ENCODE data around the gene SLC17A6.

SLC17A6 gene

DNA sequence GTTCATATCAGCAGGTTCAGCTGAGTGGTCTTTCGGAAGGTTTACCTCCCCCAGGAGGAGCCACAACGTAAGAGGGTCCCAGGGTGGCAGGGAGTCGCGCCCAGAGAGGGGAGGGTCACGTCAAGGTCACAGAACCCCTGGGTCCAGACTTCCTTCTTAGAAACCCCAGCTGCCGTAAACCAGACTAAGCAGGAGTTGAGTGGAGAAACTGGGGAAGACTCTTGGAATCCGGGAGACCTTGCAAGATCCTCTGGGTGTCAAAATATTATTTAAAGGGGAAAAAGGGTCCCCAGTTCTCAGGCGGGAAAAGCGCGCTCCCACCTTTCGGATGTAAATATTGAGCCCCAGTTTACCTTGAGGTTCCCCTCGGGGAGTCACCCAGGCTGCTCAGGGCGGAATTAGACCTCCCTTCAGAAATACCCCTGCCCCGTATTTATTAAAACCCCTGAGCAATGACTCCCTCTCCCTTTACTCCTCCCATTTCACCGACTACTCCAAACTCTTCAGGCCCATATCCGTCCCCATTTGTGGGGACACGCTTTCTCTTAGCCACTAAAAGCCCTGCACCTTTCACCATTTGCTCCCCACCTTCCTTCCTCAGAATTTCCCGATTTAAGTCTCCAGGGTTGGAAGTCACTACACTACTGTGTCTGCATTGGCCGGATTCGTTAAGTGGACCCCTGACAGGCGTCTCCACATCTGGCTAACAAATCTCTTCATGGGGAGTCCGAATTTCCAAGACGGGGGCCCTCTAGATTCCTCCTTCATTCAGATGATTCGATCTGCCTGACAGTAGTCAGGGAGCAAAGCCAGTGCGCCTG lies 4.2 kb downstream of the SLC17A6 start:
- Histone ChIP-seq H3K27me3 (ENCODE audit: control insufficient read depth, insufficient read depth, low read length, poor library complexity, severe bottlenecking) (peaks cover 85% of the 10 kb centered on the region), H3K4me1 (ENCODE audit: control insufficient read depth, insufficient read depth, low read length) (peaks cover 25% of the 10 kb centered on the region), H3K4me3 (ENCODE audit: insufficient read depth, low read depth, low read length) (no peak overlapping the region), H3K36me3 (ENCODE audit: control insufficient read depth, insufficient read depth, low read length) (no peaks in the 10 kb centered on the region), H3K9me3 (ENCODE audit: control insufficient read depth, low read length) (no peaks in the 10 kb centered on the region), H3K27ac (ENCODE audit: insufficient read depth, low read depth, low read length, poor library complexity, severe bottlenecking) (no peak overlapping the region)
- WGBS, 2 experiments: 16 to 17% methylated on average over 24 to 25 of the region's 25 CpGs

DNA sequence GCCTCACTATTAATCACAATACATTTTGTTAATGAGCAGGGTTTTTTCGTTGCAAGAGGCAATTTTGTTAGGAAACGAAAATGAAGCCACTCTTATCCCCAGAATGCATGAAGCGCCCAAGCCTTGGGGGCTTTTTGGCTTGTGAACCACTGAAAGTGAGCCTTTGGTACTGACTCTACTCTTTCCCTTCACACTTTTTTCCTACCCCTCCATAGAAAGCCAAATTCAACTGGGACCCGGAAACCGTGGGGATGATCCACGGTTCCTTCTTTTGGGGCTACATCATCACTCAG lies 4.8 kb downstream of the SLC17A6 start:
- 2 to 5% methylated on average over 6 of the region's 6 CpGs for WGBS, 2 experiments
- Histone ChIP-seq H3K27me3 (ENCODE audit: control insufficient read depth, insufficient read depth, low read length, poor library complexity, severe bottlenecking) (peaks cover 79% of the 10 kb centered on the region), H3K4me1 (ENCODE audit: control insufficient read depth, insufficient read depth, low read length) (peaks cover 25% of the 10 kb centered on the region), H3K36me3 (ENCODE audit: control insufficient read depth, insufficient read depth, low read length) (no peaks in the 10 kb centered on the region), H3K27ac (ENCODE audit: insufficient read depth, low read depth, low read length, poor library complexity, severe bottlenecking) (no peak overlapping the region), H3K9me3 (ENCODE audit: control insufficient read depth, low read length) (no peaks in the 10 kb centered on the region), H3K4me3 (ENCODE audit: insufficient read depth, low read depth, low read length) (no peak overlapping the region)

DNA sequence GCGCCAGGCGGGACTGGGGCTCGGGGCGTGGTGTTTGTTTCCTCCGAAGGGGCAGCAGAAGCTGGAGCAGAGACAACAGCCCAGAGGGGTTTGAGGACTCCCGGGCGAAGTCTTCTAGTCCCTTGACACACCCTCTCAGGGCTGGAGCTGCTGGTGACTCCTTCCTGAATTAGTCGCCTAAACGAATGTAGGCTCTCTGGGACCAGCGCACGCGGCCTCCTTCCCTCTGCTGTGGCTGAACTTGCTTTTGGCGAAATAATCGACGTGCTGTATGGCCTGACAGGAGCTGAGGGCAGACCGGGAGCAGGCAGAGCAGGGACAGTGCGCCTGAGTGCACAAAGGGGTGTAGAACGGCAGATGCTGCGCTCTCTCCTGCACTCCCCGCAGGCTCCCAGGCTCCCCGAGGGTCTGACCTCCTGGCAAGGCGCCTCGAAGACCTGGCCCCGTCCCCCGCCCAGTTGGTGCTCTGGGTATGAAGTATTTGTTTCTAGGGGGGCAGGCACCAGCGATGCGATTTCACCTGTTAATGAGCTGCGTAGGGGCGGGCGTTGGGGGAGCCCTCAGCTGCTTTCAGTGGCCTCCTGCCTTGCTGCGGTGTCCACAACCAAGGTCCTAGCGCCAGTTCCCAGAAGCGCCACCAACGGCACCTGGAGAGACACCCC lies 5.3 kb downstream of the SLC17A6 start:
- peak overlapping the region; percentile 22 for H3K4me3 ChIP-seq (ENCODE audit: insufficient read depth, low read depth, low read length)
- no peaks in the 10 kb centered on the region for H3K36me3 ChIP-seq (ENCODE audit: control insufficient read depth, insufficient read depth, low read length)
- peaks cover 25% of the 10 kb centered on the region for H3K4me1 ChIP-seq (ENCODE audit: control insufficient read depth, insufficient read depth, low read length)
- H3K27ac ChIP-seq (ENCODE audit: insufficient read depth, low read depth, low read length, poor library complexity, severe bottlenecking): no peak overlapping the region
- H3K9me3 ChIP-seq (ENCODE audit: control insufficient read depth, low read length): no peaks in the 10 kb centered on the region
- WGBS, 2 experiments: 3% methylated on average over 34 of the region's 34 CpGs
- peaks cover 74% of the 10 kb centered on the region for H3K27me3 ChIP-seq (ENCODE audit: control insufficient read depth, insufficient read depth, low read length, poor library complexity, severe bottlenecking)

DNA sequence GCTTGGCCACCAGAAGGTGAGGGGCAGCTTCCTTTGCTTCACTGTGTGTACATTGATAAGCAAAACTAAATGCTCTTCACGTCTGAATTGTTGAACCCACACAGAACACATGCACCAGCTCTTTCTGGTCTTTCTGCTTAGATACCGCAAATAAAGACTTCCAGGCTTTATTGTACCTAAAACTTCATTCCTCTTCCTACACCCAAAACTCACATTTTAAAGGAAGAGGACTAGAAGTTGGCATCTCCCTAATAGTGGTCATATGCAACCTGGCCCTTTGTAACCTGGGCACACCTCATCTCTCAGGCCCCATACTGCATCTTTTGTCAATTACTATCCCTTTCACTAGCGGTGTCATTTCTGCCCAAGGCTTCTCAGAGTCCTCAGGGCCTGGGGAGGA lies 5.9 kb downstream of the SLC17A6 start:
- H3K4me3 ChIP-seq (ENCODE audit: insufficient read depth, low read depth, low read length): no peak overlapping the region
- H3K27me3 ChIP-seq (ENCODE audit: control insufficient read depth, insufficient read depth, low read length, poor library complexity, severe bottlenecking): peaks cover 68% of the 10 kb centered on the region
- H3K36me3 ChIP-seq (ENCODE audit: control insufficient read depth, insufficient read depth, low read length): no peaks in the 10 kb centered on the region
- 19 to 33% methylated on average over 3 of the region's 3 CpGs for WGBS, 2 experiments
- no peak overlapping the region for H3K27ac ChIP-seq (ENCODE audit: insufficient read depth, low read depth, low read length, poor library complexity, severe bottlenecking)
- H3K4me1 ChIP-seq (ENCODE audit: control insufficient read depth, insufficient read depth, low read length): peaks cover 25% of the 10 kb centered on the region
- H3K9me3 ChIP-seq (ENCODE audit: control insufficient read depth, low read length): no peaks in the 10 kb centered on the region

DNA sequence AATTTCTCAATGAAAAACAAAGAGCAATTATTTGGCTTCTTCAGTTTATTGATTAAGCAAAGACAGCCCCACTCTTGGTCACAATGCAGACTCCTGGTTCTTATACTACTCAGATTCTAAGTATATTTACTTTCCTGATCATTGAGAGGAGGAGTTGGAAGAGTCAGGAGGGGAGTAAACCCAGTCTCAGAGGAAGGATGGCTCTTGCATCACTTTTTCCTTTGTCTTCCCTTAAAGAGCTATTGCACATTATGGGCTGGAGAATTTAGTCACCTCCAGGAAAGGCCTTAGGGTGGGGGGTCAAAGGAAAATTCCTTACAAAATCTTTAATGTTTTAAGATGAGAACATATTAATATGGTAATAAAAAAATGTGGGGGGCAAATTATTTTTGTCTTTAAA lies 8.1 kb downstream of the SLC17A6 start:
- Histone ChIP-seq H3K27me3 (ENCODE audit: control insufficient read depth, insufficient read depth, low read length, poor library complexity, severe bottlenecking) (peaks cover 46% of the 10 kb centered on the region), H3K27ac (ENCODE audit: insufficient read depth, low read depth, low read length, poor library complexity, severe bottlenecking) (no peak overlapping the region), H3K4me3 (ENCODE audit: insufficient read depth, low read depth, low read length) (no peak overlapping the region), H3K9me3 (ENCODE audit: control insufficient read depth, low read length) (no peaks in the 10 kb centered on the region), H3K4me1 (ENCODE audit: control insufficient read depth, insufficient read depth, low read length) (peaks cover 16% of the 10 kb centered on the region), H3K36me3 (ENCODE audit: control insufficient read depth, insufficient read depth, low read length) (no peaks in the 10 kb centered on the region)

DNA sequence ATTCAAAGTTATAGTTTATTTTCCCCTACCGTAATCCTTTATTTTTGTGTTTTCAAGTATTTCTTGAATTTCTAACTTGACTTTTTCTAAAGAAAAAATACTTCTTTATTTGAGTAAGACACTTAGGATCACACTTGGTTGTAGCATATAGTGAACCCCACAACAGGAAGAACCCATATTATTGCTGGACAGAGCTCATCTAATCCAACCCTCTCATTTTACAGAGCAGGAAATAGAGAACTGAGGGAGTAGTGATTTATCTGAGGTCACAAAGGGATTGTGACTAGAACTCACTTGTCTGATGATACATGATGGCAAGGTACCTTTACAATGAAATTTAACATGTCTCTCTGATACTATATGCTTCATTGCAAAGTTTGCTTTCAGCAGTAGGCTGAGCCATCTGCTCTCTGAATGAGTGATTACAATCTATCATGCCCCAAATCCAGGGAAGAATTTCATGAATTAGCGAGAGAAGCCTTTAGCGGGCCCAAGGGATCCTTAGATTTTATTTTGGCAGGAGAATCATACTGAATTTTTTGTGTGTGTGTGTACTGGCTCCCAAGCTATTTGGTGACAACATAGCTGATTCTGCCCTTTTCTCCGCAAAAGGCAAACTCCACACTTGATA lies 9.8 kb downstream of the SLC17A6 start:
- H3K27ac ChIP-seq (ENCODE audit: insufficient read depth, low read depth, low read length, poor library complexity, severe bottlenecking): no peak overlapping the region
- peaks cover 11% of the 10 kb centered on the region for H3K4me1 ChIP-seq (ENCODE audit: control insufficient read depth, insufficient read depth, low read length)
- peaks cover 29% of the 10 kb centered on the region for H3K27me3 ChIP-seq (ENCODE audit: control insufficient read depth, insufficient read depth, low read length, poor library complexity, severe bottlenecking)
- H3K9me3 ChIP-seq (ENCODE audit: control insufficient read depth, low read length): no peaks in the 10 kb centered on the region
- no peak overlapping the region for H3K4me3 ChIP-seq (ENCODE audit: insufficient read depth, low read depth, low read length)
- no peaks in the 10 kb centered on the region for H3K36me3 ChIP-seq (ENCODE audit: control insufficient read depth, insufficient read depth, low read length)
- WGBS, 2 experiments: 88 to 97% methylated on average over 3 of the region's 4 CpGs

DNA sequence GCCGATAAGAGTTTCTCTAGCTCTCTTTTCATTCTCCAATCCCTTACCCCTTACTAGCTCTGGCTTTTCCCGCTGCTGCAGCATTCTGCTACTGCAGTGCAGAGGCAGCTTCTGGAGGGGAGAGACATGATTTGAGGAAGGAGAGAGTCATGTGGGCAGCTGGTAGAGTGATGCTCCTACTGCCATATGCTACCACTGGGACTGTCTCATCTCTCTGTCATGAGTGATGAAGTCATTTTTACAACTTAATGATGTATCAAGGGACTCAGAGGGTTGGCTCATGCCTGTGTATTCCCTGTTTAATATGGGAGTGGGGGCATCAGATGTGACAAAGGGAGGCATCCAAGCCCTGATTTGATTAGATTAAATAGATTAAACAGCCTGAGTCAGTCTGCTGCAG lies 11.3 kb downstream of the SLC17A6 start:
- no peak overlapping the region for H3K27ac ChIP-seq (ENCODE audit: insufficient read depth, low read depth, low read length, poor library complexity, severe bottlenecking)
- H3K4me1 ChIP-seq (ENCODE audit: control insufficient read depth, insufficient read depth, low read length): no peaks in the 10 kb centered on the region
- 67 to 80% methylated on average over 1 of the region's 2 CpGs for WGBS, 2 experiments
- H3K36me3 ChIP-seq (ENCODE audit: control insufficient read depth, insufficient read depth, low read length): no peaks in the 10 kb centered on the region
- H3K9me3 ChIP-seq (ENCODE audit: control insufficient read depth, low read length): no peaks in the 10 kb centered on the region
- H3K4me3 ChIP-seq (ENCODE audit: insufficient read depth, low read depth, low read length): no peak overlapping the region
- H3K27me3 ChIP-seq (ENCODE audit: control insufficient read depth, insufficient read depth, low read length, poor library complexity, severe bottlenecking): peaks cover 14% of the 10 kb centered on the region

DNA sequence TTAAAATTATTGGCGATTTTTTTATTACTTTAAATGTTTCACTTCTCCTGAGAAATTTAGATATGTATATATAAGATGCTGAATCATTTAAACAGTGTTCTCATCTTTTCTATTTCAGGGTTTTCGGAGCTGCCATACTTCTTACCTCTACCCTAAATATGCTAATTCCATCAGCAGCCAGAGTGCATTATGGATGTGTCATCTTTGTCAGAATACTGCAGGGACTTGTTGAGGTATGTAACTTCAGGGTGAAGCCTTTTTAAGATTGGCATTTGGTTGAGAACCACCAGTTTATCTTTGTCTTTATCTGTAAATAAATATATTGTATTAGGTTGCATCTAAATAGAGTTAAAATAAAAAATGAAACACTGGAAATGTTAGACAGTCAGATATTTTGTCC lies 21.1 kb downstream of the SLC17A6 start:
- 100% methylated on average over 1 of the region's 2 CpGs; no CpG with 5 or more reads in 1 of the 2 experiments for WGBS, 2 experiments
- H3K4me3 ChIP-seq (ENCODE audit: insufficient read depth, low read depth, low read length): no peak overlapping the region
- no peaks in the 10 kb centered on the region for H3K4me1 ChIP-seq (ENCODE audit: control insufficient read depth, insufficient read depth, low read length)
- H3K9me3 ChIP-seq (ENCODE audit: control insufficient read depth, low read length): no peaks in the 10 kb centered on the region
- H3K27me3 ChIP-seq (ENCODE audit: control insufficient read depth, insufficient read depth, low read length, poor library complexity, severe bottlenecking): no peaks in the 10 kb centered on the region
- H3K27ac ChIP-seq (ENCODE audit: insufficient read depth, low read depth, low read length, poor library complexity, severe bottlenecking): no peak overlapping the region
- H3K36me3 ChIP-seq (ENCODE audit: control insufficient read depth, insufficient read depth, low read length): no peaks in the 10 kb centered on the region

DNA sequence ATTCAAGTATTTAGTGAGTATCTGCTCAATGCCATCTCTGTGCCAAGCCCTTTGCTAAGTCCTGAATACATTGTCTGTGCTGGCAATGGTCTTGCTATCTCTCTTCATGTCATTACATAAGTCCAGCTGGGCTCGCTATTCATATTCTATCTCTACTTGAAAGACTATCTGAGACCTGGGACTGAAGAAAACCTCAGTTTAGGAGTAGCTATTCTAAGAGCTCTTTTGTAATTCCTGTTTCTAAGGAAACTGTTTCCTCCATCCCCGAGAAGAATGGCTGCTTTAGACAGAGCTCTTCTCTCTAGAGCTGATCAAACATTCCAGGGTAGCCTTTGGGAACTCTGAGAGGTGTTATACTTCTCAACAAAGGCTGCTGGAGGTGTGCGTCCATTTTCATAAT lies 33.0 kb downstream of the SLC17A6 start:
- WGBS, 2 experiments: 18 to 31% methylated on average over 3 of the region's 3 CpGs
- H3K4me3 ChIP-seq (ENCODE audit: insufficient read depth, low read depth, low read length): no peak overlapping the region
- H3K27me3 ChIP-seq (ENCODE audit: control insufficient read depth, insufficient read depth, low read length, poor library complexity, severe bottlenecking): no peaks in the 10 kb centered on the region
- no peaks in the 10 kb centered on the region for H3K9me3 ChIP-seq (ENCODE audit: control insufficient read depth, low read length)
- H3K36me3 ChIP-seq (ENCODE audit: control insufficient read depth, insufficient read depth, low read length): no peaks in the 10 kb centered on the region
- no peak overlapping the region for H3K27ac ChIP-seq (ENCODE audit: insufficient read depth, low read depth, low read length, poor library complexity, severe bottlenecking)
- H3K4me1 ChIP-seq (ENCODE audit: control insufficient read depth, insufficient read depth, low read length): no peaks in the 10 kb centered on the region

DNA sequence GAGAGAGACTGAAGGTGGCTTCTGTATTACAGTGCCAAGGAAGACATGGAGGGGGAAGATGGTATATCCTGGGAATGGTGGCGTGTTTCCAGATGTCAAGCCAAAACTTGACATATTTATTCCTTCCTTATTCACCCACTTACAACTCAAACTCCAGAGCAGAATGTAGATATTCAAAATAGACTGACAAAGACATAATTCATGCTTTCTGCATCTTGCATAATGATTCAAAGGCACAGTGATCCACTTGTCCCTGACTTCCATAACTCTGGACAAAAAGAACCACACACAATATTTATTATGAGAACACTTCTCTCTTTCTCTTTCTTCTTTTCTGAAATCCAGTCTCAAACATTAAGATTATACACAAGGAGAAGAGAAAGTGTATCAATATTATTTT lies 48.9 kb downstream of the SLC17A6 start:
- Histone ChIP-seq H3K36me3 (ENCODE audit: control insufficient read depth, insufficient read depth, low read length) (no peaks in the 10 kb centered on the region), H3K9me3 (ENCODE audit: control insufficient read depth, low read length) (no peaks in the 10 kb centered on the region), H3K4me1 (ENCODE audit: control insufficient read depth, insufficient read depth, low read length) (no peaks in the 10 kb centered on the region), H3K4me3 (ENCODE audit: insufficient read depth, low read depth, low read length) (no peak overlapping the region), H3K27me3 (ENCODE audit: control insufficient read depth, insufficient read depth, low read length, poor library complexity, severe bottlenecking) (no peaks in the 10 kb centered on the region), H3K27ac (ENCODE audit: insufficient read depth, low read depth, low read length, poor library complexity, severe bottlenecking) (no peak overlapping the region)
- WGBS, 2 experiments: 89 to 100% methylated on average over 1 of the region's 1 CpG
